HL-60 (cell line): ENCODE data around the gene MTCH1.

ENCODE experiments used
- DNase-seq, 2 experiments: peaks; one replicate each; pipeline ENCODE4 v3.0.0-alpha.2; 2010 to 2020; ENCODE audit warnings: low read depth in 1 of 2, low spot score in 1 of 2
- H3K27ac ChIP-seq: fragments of 250-450 bp; sonication (Bioruptor Pico); replicated peaks from 2 replicates; pipeline ENCODE4 v1.5.1; 2020; ENCODE audit warnings: mild to moderate bottlenecking, moderate library complexity
- H3K27me3 ChIP-seq: fragments of 250-450 bp; sonication (Bioruptor Pico); 2 replicates; pipeline ENCODE4 v1.5.1; 2021; ENCODE audit warnings: mild to moderate bottlenecking, moderate library complexity; ENCODE audit not compliant: insufficient read depth, poor library complexity, severe bottlenecking
- H3K4me3 ChIP-seq: replicated peaks from 2 replicates; pipeline ENCODE4 v1.5.1; 2011; ENCODE audit warnings: mild to moderate bottlenecking, control low read depth, low read length; ENCODE audit not compliant: insufficient read depth
- GABPA ChIP-seq: IDR thresholded peaks from 2 replicates; pipeline ENCODE4 v1.6.1; 2012; ENCODE audit warnings: low read depth
- POLR2AphosphoS5 ChIP-seq: IDR thresholded peaks from 2 replicates; pipeline ENCODE4 v1.6.1; 2012; ENCODE audit warnings: low read depth
- REST ChIP-seq: IDR thresholded peaks from 2 replicates; pipeline ENCODE4 v1.6.1; 2012; ENCODE audit warnings: low read depth; ENCODE audit not compliant: insufficient replicate concordance
- SPI1 ChIP-seq: IDR thresholded peaks from 2 replicates; pipeline ENCODE4 v1.6.1; 2012; ENCODE audit warnings: low read depth, mild to moderate bottlenecking, borderline replicate concordance
- long read RNA-seq: library from polyadenylated mRNA; unstranded; transcript quantifications from one replicate; pipeline ENCODE4 v2.0.0, GENCODE V29; 2020
- TF ChIP-seq, protein P1 (sequence below): IDR thresholded peaks from one replicate; pipeline ENCODE4 v1.5.1; 2011; ENCODE audit warnings: low read length, control low read depth, inconsistent platforms; ENCODE audit not compliant: insufficient read depth

MTCH1 gene, protein sequence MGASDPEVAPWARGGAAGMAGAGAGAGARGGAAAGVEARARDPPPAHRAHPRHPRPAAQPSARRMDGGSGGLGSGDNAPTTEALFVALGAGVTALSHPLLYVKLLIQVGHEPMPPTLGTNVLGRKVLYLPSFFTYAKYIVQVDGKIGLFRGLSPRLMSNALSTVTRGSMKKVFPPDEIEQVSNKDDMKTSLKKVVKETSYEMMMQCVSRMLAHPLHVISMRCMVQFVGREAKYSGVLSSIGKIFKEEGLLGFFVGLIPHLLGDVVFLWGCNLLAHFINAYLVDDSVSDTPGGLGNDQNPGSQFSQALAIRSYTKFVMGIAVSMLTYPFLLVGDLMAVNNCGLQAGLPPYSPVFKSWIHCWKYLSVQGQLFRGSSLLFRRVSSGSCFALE
- long read RNA-seq, transcript MTCH1-201 (12 exons, 2,006 nt): minor isoform, 110 of 263 reads
- long read RNA-seq, transcript MTCH1-202 (12 exons, 2,057 nt): major isoform, 124 of 263 reads
- long read RNA-seq, partial matches to known transcripts: 11 of 263 reads
- long read RNA-seq, other reads (novel, unspliced or antisense): 14 of 263 reads

DNA sequence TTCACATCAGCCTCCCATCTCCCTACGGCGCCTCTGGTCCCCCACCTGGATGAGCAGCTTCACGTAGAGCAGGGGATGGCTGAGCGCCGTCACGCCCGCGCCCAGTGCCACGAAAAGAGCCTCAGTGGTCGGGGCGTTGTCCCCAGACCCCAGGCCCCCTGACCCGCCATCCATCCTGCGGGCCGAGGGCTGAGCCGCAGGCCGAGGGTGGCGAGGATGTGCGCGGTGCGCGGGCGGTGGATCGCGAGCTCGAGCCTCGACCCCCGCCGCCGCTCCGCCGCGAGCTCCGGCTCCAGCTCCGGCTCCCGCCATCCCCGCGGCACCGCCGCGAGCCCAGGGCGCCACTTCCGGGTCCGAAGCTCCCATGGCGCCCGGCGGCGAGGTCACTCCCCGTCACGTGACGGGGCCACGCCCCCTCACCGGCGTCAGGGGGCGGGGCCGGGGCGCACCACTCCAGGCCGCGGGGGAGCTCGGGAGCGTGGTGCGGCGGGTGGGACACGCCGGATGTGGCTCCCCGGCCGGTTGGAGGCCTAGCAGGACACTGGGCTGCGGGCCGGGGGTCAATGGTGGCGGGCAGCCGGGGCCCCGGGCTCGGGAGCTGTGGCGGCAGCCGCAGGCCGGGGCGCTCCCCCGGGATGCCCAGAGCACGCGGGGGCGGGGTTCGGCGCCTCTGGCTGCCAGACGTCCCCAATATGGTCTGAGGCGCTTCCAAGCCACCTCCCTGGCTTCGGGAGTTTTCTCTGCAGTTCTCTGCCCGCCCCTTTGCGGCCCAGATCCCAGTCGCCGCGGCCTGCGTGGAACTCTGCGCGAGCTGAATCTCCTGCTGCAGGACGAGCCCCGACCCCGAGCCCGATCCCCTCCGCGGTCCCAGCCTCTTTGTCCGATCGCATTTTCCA lies at the start of gene MTCH1:
Gene MTCH1 (minus strand): TSS at position 389 of the 896 bp plus-strand sequence. CDS start 23 bp downstream, at position 366.
- Histone ChIP-seq H3K27ac (peak within 1 kb of the TSS; percentile 84), H3K4me3 (peak within 1 kb of the TSS; percentile 99), H3K27me3 (no peaks in the 10 kb centered on the region)
- TF ChIP-seq POLR2AphosphoS5 (peak; percentile 78), REST (peak; percentile 13), GABPA (no peak), SPI1 (no peak)
- TF ChIP-seq, protein P1, sequence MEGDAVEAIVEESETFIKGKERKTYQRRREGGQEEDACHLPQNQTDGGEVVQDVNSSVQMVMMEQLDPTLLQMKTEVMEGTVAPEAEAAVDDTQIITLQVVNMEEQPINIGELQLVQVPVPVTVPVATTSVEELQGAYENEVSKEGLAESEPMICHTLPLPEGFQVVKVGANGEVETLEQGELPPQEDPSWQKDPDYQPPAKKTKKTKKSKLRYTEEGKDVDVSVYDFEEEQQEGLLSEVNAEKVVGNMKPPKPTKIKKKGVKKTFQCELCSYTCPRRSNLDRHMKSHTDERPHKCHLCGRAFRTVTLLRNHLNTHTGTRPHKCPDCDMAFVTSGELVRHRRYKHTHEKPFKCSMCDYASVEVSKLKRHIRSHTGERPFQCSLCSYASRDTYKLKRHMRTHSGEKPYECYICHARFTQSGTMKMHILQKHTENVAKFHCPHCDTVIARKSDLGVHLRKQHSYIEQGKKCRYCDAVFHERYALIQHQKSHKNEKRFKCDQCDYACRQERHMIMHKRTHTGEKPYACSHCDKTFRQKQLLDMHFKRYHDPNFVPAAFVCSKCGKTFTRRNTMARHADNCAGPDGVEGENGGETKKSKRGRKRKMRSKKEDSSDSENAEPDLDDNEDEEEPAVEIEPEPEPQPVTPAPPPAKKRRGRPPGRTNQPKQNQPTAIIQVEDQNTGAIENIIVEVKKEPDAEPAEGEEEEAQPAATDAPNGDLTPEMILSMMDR: no peak
- DNase-seq: peak; percentile 81 to 85

DNA sequence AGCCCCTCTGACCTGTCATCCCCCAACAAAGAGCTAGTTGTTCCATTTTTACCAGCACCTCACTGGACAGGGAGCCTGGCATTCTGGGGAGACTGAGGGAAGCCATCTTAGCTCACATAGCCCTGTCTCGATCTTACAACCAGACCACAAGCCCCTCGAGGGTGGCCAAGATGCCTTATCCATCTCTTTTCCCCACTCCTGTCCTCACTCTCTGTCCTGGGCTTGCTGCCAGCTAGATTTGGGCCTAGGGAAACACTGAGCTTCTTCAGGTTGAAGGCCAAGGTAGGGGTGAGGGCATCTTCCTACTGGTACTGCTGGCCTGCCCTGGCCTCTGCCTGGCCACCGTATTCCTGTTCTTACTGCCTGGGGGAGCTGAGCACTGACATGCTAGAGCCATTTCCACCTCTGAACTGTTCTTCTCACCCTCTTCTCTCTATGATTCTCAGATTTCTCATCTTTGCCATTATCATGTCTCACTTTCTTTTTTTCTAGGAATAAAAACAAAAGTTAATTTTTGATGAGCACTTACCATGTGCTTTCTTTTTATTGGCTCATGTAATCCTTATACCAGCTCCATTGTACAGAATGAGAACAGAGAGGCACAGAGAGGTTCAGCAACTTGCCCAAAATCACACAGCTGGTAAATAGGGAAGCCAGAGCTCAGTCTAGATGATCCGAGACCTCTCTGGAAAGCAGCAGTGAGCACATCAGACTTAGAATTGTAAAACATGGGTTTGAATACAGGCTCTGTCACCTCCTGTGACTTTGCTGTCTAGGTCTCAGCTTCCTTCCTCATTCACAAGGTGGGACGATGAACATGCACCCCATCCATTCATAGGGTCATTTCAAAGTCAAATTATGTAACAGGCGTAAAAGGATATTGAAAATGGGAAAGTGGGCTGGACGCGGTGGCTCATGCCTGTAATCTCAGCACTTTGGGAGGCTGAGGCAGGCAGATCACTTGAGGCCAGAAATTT lies 48.1 kb upstream of the MTCH1 start:
- DNase-seq: peak in 1 of 2 experiments; percentile 50
- H3K27me3 ChIP-seq: no peaks in the 10 kb centered on the region
- H3K27ac ChIP-seq: no peak overlapping the region
- no peak overlapping the region for H3K4me3 ChIP-seq
- TF ChIP-seq, protein P1: no peak
- TF ChIP-seq SPI1: peak; percentile 48; the same call in 1 of the 2 replicates

- Histone ChIP-seq H3K27me3 (no peaks in the 10 kb centered on the region), H3K4me3 (no peak overlapping the region), H3K27ac (no peak overlapping the region)
- no peak for TF ChIP-seq SPI1
- TF ChIP-seq, protein P1: no peak
- TF ChIP-seq REST: no peak
- DNase-seq: no peak
Observed at GRCh38 chr6:37033255-37033654, 47.3 kb upstream of the MTCH1 start.
